ENCODE data around the gene IGF1.

DNA sequence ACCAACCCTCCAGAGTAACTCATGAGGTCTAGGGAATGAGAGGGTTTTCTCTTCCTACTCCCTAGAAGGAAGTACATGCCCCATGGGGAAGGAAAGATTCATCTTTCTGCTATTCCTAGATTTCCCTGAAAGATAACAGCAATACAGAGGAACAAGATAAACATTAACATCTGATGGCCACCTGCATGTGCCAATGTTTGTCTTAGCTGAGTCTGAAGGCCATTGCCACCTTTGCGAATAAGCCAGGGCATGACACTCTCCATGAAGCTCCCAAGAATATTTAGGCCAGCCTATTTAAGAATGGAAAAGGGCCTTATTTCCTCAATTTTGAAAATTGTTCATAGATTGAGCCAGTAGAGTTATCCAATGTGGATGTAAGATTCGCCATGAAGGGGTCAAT, 26.0 kb downstream of the IGF1 start:
- TF ChIP-seq, protein P1, sequence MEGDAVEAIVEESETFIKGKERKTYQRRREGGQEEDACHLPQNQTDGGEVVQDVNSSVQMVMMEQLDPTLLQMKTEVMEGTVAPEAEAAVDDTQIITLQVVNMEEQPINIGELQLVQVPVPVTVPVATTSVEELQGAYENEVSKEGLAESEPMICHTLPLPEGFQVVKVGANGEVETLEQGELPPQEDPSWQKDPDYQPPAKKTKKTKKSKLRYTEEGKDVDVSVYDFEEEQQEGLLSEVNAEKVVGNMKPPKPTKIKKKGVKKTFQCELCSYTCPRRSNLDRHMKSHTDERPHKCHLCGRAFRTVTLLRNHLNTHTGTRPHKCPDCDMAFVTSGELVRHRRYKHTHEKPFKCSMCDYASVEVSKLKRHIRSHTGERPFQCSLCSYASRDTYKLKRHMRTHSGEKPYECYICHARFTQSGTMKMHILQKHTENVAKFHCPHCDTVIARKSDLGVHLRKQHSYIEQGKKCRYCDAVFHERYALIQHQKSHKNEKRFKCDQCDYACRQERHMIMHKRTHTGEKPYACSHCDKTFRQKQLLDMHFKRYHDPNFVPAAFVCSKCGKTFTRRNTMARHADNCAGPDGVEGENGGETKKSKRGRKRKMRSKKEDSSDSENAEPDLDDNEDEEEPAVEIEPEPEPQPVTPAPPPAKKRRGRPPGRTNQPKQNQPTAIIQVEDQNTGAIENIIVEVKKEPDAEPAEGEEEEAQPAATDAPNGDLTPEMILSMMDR (IDR thresholded peaks at IDR 0.05), result no peak
- no peak for TF ChIP-seq POLR2A (IDR thresholded peaks at IDR 0.05)

Data from adrenal gland (tissue), 5 donors.